GM18499 (cell line): ENCODE results near the gene YPEL1.
"Not testable (repeated sequence)": the region's sequence is repeated elsewhere in the genome, so short reads cannot be mapped to it uniquely, and the experiment has no call there.

Experiments
- ATAC-seq: cut with Tn5 transposase; IDR thresholded peaks from one replicate; pipeline ENCODE4 v1.9.1; 2021; ENCODE audit warnings: moderate number of reproducible peaks; ENCODE audit not compliant: insufficient read depth, unreplicated experiment

YPEL1 gene

DNA sequence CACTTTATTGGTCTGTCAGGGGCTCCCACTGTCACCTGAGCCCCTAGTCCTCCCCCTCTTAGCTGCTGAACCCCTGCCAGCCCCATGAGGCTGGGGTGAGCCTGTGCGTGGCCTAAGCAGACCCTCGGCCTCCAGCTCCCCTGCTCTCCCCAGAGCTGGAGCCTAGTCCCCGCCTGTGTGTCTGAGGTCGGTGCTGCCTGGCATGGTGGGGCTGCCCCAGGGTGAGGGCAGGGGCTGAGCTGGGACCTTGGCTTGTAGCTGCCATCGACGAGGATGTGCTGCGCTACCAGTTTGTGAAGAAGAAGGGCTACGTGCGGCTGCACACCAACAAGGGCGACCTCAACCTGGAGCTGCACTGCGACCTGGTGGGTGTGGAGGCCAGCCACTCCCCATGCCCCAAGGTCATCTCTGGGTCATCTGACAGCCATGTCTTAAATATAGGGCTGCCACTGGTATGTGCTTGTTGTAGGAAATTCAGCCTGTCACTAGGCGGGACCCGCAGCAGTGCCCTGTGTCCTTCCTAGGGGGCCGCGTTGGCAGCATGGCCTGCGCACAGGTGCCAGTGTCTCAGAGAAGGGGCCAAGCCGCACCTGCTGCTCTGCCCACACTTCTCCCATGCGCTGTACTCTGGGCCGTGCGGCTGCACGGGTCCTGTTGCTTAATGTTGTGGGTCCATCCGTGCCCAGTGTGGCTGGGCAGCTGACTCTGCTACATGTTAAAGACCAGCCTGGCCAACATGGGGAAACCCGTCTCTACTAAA lies 48.8 kb downstream of the YPEL1 start:
- ATAC-seq = no peak

- ATAC-seq = no peak
Observed at GRCh38 chr22:21686193-21686608, 49.4 kb downstream of the YPEL1 start.

DNA sequence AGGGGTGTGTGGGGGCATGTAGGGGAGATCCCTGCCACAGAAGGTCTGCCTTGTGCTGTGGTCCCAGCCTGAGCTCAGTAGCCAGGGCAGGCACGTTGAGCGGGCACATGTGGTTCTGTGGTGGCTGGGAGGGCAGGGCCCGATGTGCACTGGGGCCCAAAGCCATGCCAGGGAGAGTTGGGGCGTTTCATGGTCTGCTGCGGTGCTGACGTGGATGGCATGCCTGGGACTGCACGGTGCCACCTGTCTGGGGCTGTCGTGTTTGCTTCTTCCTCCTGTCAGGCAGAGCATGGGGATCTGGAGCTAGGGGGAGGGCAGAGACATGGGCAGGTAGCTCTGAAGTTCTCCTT lies 50.5 kb downstream of the YPEL1 start:
- ATAC-seq = no peak

- ATAC-seq = no peak
Observed at GRCh38 chr22:21684492-21685163, 51.0 kb downstream of the YPEL1 start.

GRCh38 chr22:21683401-21683811 lies 52.2 kb downstream of the YPEL1 start:
- ATAC-seq = no peak

- ATAC-seq = no peak
Observed at GRCh38 chr22:21682385-21683175, 53.0 kb downstream of the YPEL1 start.

- ATAC-seq = no peak
Observed at GRCh38 chr22:21681566-21682370, 53.8 kb downstream of the YPEL1 start.

- no peak for ATAC-seq
Observed at GRCh38 chr22:21680830-21681565, 54.6 kb downstream of the YPEL1 start.

GRCh38 chr22:21679383-21679782 lies 56.2 kb downstream of the YPEL1 start:
- ATAC-seq = no peak

DNA sequence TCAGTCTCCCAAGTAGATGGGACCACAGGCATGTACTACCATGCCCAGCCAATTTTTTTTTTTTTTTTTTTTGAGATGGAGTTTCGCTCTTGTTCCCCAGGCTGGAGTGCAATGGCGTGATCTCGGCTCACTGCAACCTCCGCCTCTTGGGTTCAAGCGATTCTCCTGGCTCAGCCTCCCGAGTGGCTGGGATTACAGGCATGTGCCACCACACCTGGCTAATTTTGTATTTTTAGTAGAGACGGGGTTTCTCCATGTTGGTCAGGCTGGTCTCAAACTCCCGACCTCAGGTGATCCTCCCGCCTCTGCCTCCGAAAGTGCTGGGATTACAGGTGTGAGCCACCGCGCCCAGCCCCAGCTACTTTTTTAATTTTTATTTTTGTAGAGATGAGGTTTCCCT lies 56.8 kb downstream of the YPEL1 start:
- ATAC-seq = not testable (repeated sequence)

GRCh38 chr22:21677606-21678443 lies 57.8 kb downstream of the YPEL1 start:
- no peak for ATAC-seq

GRCh38 chr22:21674638-21675245 lies 60.9 kb downstream of the YPEL1 start:
- no peak for ATAC-seq

GRCh38 chr22:21673534-21674321 lies 61.9 kb downstream of the YPEL1 start:
- ATAC-seq = no peak

GRCh38 chr22:21672107-21672629 lies 63.4 kb downstream of the YPEL1 start:
- ATAC-seq = no peak

GRCh38 chr22:21669026-21669425 lies 66.6 kb downstream of the YPEL1 start:
- no peak for ATAC-seq

DNA sequence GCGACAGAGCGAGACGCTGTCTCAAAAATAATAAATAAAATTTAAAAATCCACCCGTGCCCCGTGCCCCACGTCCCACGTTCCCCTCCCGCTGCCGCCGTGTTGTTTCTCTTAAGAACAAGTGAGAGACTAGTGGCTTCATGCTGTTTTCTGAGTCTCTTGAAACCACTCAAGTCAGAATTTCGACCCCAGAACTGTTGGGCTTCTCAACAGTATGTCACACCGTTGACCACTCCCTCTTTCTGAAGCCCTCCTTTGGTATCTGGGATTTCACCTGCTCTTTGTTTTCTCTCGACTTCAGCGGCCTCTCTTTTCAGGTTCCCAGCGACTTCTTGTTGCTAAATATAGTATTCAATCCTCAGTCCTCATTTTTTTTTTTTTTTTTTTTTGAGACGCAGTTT lies 68.8 kb downstream of the YPEL1 start:
- ATAC-seq = no peak

DNA sequence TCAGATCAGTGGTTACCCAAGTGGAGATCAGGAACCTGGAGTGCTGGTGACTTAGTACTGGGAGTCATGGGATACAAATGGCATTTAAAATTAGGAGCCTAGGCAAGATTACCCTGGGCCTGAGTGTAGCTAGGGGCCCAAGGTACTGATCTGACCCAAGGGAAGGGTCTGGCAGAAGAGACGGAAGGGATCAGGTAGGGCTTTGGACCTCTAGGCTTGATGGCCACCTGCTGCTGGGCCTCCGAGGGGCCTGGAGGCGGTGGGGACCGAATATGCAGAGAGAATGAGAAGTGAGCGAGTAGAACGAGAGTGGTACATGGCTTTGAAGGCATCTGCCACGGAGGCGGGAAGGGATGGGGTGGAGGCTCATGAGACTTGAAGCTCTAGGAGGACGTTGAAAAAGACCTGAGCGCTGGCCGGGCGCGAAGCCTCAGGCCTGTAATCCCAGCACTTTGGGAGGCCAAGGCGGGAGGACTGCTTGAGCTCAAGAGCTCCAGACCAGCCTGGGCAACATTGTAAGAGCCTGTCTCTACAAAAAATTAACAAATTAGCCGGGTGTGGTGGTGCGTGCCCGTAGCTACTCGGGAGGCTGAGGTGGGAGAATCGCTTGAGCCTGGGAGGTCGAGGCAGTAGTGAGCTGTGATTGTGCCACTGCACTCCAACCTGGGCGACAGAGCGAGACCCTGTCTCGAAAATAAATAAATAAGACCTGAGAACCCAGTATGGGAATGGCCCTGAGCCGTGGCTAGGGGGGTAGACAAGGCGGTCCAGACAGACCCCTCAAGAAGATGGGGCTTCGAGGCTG lies 70.3 kb downstream of the YPEL1 start:
- ATAC-seq = no peak
